HG03521 (cell line): ENCODE measurements around the gene VWCE.

ENCODE experiments used
- ATAC-seq: cut with Tn5 transposase; IDR thresholded peaks from one replicate; pipeline ENCODE4 v1.9.1; 2021; ENCODE audit warnings: mild to moderate bottlenecking, moderate library complexity; ENCODE audit not compliant: unreplicated experiment

Gene VWCE

DNA sequence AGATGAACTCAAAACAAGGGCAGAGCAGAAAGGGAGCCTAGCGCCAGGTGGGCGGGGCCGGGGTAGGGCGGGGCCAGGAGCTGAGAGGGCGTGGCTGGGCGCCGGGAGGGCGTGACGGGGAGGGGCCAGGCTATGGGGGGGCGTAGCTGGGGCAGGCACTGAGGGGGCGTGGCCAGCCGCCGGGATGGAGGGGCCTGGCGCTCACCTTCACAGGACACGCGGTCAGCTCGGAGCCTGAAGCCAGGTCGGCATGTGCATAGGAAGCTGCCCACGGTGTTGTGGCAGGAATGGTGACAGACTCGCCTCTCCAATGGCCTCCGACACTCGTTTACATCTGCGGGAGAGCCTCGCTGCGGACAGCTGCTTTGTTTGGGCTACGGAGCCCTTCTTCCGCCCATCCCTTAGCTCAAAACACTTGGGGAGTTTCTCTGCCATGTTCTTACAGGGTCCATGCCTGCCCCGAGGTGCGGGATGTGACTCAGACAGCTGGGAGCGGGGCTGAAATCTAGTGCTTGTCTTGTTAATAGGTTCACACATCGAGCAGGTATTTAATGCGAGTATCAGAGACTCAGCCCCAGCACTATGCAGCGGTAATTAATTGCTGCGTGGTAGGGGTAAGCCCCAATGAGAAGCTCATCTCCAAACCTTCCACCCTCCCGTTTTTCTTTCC, 13.4 kb downstream of the VWCE start:
- ATAC-seq: no peak

DNA sequence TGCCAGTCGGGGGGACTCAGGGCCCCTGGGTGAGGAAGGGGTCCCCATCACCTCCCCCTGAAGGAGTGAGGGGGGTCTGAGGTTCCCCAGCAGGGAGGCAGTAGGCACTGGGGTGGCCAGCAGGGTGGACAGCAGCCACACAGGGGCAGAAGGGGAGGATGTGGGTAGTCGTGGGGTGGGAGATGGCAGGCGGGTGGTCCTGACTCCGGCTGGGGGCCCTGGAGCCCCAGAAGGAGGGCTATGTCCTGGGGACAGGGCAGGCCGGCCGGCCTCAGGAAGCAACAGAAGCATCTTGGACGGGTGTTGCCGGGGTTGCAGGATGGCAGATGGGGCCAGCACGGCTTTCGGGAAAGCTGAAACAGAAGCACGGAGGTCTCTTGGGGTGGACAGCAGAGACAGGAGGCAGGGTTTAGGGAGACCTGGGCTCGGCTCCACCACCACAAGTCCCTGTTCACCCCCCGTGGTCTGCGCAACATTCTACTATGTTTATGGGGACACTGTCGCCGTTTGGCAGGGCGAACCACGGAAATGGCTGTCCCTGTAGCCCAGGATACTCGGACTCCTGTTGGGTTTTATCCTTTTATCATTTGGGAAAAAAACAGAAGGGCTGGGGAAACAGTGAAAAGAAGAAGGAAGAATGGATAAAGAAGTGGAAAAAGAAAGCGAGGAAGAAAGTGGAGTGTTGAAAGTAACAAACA, 14.1 kb downstream of the VWCE start:
- ATAC-seq: no peak

DNA sequence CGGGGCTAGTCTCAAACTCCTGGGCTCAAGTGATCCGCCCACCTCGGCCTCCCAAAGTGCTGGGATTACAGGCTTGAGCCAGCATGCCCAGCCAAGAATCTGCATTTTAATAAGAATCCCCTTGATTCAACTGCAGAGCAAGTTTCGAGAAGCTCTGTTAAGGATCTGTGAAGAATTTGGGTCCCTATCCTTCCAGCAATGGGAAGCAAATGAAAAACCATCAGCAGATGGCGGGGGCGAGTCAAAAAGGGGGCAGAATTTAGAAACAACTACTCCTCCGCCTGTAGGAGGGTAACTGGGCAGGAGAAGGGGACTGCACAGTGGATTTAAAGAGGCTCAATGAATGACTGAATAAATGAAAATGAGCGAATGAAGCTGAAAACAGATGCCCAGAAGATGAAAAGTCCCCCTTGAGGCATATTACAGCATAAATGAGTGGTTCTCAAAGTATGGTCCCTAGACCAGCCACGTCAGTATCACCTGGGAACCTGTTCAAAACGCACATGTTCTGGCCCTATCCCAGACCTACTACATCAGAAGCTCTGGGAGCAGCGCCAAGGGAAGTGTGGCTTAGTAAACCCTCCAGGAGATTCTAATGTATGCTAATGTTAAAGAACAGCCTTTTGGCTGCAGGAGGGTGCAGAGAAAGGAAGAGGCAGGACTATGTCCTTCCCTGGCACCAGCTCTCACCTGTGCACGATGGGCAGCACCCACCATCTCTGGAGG, 15.0 kb downstream of the VWCE start:
- no peak for ATAC-seq

DNA sequence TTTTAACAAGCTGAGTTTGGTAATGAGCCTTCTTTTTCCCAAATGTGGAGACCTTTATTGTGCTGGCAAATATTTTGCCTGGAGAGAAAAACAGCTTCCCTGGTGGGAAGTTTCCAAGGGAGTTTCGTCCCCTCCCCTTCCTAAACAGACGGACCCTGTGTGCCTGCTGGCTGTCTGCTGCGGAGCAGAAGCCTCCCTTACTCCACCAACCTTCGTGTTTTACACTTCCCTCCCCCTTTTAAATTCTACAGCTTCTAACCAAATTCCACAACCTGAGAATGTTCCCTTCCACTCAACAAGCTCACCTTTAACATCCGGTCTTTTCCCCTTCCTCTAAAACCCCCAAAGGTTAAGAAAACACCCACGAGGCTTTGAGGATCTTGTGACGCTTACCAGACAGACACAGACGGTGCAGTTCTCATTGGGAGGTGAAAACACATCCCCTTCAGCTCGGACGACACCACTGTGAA, 17.1 kb downstream of the VWCE start:
- no peak for ATAC-seq

DNA sequence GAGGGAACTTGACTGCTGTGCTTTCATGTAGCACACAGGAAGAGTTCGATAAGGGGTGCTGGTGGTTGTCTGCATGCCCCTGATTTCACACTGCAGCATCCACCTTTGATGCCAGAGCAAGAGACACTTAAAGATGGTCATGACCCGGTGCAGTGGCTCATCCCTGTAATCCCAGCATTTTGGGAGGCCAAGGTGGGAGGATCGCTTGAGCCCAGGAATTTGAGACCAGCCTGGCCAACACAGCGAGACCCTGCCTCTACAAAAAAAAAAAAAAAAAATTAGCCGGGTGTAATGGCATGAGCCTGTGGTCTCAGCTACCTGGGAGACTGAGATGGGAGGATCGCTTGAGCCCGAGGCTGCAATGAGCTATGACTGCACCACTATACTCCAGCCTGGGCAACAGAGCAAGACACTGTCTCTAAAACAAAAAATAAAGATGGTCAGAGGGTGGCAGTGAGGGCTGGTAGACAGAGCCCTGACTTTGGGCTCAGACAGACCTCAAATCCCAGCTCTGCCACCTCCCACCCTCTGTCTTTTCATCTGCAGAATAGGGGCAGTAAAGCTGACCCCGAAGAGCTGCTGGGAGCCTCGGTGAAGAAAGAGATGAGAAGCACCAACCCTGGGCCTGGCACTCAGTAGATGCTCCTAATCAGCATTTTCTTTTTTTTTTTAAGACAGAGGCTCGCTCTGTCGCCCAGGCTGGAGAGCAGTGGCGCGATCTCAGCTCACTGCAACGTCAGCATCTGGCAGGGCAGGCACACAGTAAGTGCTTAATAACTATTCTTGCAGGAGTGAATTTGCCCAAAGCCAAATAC, 17.7 kb downstream of the VWCE start:
- ATAC-seq: no peak

DNA sequence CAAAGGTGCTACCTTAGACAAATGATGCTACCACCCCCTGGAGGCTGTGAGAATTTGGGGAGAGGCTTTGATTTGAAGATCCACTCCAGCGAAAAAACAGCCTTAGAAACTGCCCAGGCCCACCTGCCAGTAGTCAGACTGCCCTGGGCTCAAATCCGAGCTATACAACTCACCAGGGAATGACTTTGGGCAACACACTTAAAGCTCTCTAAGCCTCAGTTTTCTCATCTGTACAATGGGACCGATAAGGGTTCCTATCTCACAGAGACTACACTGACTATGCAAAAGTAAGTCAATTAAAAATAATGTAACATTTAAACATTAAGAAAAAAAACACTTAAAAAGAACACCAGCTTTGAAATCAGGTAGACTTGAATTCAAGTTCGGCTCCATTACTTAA, 19.9 kb downstream of the VWCE start:
- ATAC-seq: no peak

DNA sequence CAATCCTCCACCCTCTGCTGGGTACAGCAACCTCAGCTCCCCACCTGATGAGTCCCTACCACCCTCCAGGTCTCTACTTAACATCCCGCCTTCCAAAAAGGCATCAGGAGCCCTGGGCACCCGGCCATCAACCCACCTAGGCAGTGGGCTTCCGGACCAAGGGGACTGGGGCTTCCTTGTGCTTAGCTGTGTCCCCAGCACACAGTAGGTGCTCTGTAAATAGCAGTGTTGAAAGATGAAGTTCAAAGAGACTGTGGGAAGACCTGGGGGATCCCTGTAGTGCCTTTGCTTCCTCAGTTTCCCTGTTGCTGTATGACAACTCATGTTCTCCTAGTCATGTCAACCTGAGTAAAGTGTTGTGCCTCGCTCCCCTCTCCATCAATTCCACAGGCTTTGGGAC, 21.0 kb downstream of the VWCE start:
- ATAC-seq: no peak

DNA sequence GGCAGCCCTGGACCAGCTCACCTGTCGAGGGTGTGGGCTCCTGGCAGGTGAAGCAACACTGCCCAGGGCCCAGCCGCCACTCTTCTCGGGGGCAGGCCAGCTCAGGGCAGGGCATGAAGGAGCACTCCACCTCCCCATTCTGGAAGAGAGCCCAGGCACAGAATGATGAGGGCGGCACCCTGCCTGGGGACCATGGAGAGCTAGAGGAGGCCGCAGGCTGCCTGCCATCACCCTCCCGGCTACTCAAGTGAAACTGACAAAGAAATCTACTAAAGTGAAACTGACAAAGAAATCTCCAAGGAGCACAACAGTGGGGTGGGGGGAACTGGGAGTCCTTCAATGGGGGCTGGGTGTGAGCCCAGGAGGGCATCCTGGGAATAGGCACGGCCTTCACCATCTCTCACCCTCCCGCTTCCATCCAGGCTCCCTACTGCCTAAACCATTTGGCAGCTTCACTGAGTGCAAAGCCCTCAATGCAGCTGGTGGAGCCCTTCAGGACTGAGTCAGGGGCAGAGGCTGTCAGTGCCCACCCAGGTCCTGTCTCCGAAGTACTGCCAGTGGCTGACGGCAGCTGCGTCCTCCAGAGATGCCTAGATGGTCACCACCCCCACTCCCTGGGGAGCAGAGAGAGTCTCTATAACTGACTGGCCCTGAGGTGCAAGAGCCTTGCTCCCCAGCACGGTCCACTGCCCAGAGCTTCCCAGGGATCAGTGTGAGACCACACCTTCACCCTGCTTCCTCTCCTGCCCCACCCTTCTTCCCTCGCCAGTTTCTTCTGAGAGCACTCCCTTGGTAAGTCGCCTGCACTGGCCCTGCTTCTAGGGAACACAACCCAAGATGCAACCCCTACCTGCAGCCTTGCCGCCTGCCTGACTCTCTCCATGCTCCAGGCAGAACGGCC, 21.7 kb downstream of the VWCE start:
- ATAC-seq: no peak

DNA sequence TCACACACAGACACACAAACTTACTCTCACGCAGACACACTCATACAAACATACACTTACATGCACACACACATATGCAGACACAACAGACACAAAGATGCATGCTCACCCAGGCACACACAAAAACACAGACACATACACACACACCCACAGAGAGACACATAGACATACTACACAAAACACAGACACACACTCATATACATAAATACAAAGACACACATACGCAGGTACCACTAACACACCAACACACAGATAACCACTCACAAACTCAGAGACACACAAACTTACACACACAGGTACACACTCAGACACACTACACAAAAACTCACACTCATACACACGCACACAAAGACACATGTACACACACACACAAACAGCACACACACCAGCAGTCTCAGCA, 22.4 kb downstream of the VWCE start:
- no peak for ATAC-seq

DNA sequence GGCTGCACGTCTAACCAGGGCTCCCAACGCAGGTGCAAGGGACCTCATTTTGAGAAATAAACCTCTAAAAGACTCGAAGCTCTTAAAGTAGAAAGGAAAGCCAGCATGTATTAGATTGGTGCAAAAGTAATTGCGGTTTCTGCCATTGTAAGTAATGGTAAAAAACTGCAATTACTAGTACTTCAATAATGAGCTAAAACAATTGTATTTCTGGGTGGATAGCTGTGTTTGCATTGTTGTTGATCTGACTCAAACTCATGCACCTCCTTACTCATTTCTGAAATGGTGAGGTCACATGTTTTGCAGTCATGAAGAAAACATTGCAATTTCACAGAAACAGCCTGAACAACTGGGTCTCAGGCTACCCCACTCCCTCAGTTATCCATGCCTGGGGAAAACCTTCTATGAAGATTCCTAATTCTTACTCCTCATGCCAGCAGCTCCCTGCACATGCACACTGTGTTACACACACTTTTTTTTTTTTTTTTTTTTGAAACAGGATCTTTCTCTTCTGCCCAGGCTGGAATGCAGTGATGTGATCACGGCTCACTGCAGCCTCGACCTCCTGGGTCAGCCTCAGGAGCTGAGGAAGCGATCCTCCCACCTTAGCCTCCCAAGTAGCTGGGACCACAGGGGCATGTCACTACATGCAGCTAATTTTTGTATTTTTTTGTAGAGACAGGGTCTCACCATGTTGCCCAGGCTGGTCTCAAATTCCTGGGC, 24.6 kb downstream of the VWCE start:
- no peak for ATAC-seq

DNA sequence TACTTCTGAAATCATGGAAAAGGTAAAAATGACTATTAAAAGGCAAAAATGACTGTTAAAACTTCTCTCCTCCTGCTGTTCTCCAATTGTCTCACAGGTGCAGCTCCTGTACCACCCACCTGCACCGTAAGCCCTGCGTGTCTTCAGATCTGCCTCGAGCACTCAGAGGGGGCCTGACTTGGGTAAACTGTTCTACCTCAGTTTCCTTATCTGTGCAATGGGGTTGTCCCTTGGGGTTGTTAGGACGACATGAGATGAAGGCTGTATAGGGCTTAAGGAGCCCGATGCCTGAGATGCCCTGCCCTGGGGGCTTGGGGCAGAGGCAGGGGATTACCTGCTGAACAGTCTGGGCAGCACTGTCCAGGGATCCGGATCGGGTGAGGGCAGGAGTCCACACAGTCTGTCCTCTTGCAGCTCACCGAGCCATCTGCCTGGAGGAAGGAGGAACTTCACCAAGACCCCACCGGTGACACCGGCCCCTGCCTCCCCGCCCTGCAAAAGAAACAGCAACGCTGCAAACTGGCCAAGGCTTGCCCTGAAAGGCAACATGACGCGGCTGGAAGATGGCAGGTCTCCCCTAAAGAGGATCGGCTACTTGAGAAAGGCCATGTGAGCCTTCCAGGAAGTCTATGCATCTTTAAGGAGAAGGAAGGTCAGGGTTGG, 26.4 kb downstream of the VWCE start:
- no peak for ATAC-seq

DNA sequence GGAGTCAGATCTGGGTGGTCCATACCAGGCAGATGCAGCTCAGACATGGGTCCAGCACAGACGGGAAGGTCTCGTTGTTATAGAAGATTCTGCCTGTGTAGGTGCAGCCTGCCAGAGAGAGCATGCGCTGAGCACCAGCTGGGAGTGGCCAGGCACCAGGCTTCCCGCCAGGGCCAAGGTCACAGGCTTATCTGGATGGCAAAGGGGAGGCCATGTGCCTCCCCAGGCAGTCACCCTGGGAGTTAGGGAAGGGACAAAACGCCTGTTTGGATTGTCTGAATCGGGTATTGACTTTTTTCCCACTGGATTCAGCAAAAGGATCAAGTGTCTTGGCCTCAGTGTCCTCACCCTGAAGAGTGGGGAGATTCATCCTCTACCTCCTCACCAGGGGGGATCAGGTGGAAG, 27.7 kb downstream of the VWCE start:
- ATAC-seq: no peak

DNA sequence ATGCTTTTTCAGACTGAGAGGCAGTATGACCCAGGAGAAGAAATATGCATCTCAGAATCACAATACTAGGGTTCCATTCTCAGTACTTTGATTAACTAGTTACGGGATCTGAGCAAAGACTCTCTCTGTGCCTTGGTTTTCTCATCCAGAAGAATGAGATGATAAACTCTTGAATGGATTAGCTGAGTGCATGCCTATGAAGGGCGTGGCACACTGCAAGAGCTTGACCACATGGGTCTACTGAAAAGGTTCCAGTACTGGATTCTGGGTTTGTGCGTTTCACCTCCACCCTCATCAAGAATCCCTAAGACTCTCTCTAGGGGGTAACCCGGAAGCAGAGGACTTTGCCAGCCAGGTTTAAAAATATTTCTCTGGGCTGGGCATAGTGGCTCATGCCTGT, 28.5 kb downstream of the VWCE start:
- ATAC-seq: no peak

DNA sequence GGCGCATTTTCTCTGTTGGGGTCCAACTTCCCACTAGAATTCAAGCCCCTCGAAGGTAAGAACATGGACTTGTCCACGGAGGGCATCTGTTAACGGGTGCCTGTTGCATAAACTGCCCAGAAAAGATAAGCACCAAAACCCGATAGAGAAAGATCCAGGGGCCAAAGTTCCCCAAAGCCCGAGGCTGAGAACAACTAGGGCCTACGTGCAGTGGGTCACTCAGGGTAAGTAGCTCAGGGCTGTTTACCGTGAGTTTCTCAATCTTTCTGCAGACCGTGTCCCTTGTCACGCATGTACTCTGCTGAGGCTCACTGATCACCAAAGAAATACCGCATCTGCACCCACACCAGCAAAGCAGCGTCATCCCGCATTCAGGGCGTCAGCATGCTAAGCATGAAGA, 29.8 kb downstream of the VWCE start:
- ATAC-seq: no peak

DNA sequence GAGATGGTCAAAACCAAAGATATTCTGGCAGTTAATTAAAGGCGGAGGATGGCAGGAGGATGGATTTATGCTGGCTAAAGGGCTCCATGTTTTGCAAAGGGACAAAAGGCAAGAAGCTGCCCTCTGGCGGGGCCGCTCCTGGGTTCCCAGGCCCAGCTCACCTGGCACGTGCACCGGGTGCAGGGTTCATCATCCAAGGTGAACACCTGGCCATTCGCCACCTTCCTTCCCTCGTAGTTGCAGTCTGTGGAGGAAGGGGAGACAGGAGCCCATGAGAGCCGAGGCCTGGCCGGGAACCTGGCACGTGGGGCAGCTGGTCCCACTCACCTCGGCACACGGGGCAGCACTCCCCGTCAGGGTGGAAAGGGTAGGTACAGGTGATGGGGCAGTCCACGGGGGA, 30.3 kb downstream of the VWCE start:
- no peak for ATAC-seq

DNA sequence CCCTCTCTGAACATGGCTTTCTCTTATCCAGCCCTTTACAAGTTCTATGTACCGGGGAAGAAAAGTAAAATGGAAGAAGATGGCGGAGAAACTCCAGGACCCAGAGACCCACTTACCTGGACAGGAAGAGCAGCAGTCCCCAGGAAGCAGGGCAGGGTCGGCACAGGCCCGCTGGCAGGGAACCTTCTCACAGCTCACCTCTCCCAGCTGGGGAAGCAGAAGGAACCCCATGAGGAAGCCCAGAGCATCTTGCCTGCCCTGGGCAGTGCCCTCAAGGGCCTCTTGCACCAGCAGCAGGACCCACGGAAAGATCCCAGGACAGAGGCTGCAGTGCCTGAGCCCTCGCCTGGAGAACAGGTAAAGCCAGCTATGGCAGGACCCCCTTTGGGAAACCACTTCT, 30.7 kb downstream of the VWCE start:
- no peak for ATAC-seq

DNA sequence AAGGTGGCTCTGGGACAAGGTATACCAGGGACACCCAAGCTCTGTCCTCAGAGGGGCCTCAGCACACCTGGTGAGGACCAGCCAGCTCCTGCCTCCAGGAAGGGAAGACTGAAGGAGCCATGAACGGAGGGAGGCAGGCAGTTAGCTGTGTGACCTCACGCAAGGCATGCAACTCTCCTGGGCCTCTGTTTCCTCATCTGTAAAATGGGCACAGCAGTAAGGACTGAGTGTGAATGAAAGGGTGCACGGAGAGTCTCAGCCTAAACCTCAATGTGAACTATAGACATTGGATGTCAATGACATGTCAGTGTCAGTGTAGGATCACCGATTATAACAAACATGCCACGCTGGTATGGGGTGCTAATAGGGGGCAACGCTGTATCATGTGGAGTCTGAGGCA, 35.8 kb downstream of the VWCE start:
- no peak for ATAC-seq

DNA sequence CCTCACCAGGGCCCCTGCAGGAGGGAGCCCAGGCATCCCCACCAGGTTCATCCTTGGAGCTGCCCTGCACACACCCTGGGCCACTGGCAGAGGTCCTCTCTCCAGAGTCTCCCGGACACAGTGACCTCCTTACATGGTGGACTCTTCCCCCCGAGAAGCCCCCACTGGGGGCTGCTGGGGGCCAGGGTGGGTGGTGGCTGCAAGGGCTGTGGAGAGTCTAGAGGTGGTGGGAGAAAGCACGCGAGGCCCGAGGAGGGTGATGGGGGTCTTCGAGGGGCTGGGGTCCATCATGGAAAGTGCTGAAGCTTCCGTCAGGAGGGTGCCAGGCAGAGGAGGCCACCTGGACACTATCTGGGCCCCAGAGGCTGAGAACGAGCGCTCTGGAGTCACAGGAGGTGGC, 36.6 kb downstream of the VWCE start:
- ATAC-seq: no peak
